ENCODE results near the gene PLEKHF1.
"Not testable (repeated sequence)": the region's sequence is repeated elsewhere in the genome, so short reads cannot be mapped to it uniquely, and the experiment has no call there.

The PLEKHF1 gene

DNA sequence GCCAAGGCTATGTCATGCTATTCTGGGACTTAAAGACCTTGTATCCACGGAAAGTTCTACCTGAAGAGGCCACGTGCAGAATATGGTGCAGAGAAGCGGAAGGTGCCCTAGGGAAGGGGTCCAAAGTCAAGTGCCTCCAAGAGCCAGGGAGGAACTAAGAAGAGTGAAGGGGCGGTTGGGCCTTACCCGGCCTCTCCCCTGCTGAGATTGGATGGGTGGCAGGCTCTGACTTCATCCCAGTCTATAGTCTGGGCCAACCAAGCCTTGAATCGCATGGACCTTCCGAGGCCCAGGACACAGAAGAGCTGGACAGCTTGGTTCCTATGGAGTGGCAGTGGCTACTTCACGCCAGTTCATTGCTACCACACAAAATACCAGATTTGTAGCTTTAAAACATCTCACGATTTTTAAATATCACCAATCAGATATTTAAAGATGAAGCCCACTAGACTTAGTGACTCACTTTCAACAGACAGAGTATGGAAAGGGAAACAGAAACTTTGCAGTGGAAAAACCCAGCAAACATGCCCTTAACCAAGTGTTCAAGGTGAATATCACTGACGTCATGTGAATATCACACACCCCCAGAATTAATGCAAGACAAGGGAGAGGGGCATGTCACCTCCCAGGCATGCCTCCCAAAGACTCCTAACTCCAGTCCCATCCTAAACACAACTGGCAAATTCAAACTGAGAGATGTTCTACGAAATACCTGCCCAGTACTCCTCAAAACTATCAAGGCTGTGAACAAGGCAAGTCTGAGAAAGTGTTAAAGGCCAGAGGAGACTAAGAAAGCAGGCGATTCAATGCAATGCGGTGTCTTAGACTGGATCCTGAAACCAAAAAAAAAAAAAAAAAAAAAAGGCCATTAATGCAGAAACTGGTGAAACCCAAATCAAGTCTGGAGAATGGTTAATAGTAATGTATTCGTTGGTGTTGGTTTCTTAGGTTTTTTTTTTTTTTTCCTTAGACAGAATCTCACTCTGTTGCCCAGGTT lies 39.6 kb downstream of the PLEKHF1 start:
- DNase-seq, result no peak

DNA sequence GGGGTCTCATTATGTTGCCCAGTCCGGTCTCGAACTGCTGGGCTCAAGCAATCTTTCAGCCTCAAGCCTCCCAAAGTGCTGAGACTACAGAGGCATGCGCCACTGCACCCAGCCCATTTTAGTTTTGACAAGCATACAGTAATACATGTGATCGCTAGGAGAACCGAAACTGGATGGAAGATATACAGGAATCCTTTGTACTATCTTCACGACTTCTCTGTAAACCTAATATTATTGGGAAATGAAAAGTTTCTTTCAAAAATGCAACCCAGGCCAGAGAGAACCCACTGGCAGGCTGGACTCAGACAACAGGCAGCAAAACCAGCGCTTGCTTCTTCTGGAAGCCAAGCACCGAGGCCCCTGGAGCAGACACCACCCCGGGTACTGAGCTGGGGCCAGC lies 40.4 kb downstream of the PLEKHF1 start:
- no peak for DNase-seq

DNA sequence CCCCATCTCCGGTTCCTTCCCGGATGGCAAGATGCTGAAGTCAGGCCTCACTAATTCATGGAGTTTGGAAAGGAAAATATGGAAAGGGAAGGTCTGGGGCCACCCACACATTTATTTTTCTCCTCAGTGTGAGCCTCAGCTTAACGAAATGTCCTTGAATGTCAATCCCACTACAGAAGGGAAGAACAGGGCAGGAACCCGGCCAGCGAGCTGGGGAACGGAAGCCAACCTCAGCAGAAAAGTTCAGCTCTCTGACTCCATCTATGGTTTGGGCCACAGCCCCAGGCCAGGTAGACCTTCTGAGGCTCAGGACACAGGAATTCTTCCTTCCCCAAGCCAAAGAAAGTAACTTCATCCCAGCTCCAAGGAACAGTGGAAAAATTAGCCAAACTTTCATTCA lies 41.4 kb downstream of the PLEKHF1 start:
- DNase-seq, result no peak

DNA sequence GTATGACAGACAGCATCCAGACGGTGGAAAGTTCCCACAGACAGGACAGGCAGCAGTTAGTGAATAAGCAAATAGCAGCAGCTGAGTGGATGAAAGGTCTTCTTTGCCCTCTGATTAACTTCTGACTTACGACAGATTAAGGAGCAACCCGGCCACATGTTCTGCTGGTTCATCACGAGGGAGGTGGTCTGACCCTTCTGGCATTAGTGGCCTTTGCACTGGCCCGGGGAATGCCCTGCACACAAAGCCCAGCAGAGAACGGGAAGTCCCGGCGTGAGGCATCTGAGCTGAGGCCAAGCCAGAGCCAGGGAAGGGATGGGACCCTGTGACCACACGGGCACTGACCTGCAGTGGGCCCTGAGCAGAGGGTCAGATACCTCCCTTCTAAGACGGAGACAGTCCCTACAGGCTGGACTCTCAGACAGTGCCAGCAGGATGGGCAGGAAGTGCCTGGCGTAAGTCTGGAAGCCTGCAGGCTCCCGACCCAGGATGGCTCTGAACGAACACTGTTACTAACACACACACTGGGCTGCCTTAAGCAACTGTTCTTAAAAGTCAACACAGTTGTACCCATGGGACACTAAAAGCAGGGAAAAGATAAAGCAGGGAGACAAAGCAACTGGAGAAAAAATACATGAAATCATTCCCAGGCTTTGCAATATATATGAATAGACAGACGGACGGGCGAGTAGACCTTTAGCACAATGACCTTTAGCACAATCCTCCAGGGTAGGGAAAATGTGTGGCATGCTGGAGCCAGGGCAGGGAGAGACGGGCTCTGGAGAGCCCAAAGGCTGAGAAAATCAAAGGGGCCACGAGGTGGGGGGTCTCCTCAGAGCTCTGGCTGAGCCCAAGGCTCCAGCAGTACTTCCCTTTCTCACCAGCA lies 43.5 kb downstream of the PLEKHF1 start:
- no peak for DNase-seq

DNA sequence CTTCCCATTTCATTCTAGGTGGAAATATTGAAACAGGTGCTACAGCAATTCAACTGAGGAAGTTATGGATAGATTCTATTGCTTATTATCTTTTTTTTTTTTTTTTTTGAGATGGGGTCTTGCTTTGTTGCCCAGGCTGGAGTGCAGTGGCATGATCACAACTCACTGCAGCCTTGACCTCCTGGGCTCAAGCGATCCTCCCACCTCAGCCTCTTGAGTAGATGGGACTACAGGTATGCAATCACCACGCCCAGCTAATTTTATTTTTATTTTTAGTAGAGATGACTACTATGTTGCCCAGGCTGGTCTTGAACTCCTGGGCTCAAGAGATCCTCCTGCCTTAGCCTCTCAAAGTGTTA lies 44.2 kb downstream of the PLEKHF1 start:
- DNase-seq, result not testable (repeated sequence)

DNA sequence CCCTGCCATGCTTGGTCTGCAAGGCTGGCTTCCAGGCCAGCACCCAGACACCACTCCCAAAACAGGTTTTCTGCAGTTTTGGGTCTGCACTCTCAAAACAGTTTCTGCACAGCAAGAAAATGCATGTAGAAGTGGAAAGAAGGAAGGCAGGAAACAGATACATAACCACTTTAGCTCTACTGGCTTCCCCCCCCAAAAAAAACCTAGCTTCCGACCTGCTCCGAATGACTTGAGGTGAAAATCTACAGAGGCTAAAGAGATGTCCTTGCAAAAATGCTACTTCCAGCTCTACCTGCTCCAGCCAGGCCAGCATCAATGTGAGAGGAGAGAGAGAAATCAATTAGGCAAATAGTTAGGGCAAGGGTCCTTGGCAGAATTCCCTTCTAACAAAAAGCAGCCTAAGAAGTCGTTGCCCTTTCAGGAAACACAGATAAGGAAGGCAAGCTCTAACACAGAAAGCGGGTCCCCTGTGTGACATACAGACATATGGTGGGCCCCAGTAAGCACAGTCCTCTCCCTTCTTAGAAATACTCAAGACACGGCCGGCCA lies 46.4 kb downstream of the PLEKHF1 start:
- DNase-seq, result no peak

DNA sequence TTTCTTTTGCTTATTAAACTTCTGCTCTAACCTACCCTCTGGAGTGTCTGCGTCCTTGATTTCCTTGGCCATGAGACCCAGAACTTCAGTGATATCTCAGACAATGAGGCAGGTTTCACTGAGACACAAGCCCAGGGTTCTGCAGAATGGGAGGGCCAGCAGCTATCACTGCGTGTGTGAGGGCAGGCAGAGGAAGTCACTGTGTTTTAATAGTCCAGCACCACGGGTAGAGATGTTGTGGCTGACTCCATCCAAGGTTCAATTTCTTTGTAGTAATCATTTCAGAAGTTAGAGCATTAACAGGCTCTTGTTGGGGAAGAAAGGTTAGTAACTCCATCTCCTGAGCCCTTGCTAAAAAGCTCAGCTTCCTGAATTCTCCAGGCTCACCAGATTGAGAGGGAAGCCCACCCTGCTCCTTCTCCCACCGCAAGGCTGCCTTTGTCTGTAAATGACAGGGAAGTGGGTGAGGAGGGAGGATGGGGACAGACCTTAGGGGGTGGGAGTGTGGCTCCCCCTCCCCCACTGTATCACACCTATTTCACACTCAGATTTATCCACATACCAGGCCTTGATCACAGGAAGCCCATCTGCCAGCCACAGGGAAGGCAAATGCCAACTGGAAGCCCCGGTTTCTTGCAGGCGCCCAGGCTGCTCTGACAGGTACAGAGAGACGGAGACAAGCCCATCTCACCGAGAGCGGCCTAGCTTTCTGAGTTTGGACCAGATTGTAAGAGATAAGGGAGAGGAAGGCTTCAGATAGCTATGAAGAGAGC lies 47.7 kb downstream of the PLEKHF1 start:
- DNase-seq, result no peak

DNA sequence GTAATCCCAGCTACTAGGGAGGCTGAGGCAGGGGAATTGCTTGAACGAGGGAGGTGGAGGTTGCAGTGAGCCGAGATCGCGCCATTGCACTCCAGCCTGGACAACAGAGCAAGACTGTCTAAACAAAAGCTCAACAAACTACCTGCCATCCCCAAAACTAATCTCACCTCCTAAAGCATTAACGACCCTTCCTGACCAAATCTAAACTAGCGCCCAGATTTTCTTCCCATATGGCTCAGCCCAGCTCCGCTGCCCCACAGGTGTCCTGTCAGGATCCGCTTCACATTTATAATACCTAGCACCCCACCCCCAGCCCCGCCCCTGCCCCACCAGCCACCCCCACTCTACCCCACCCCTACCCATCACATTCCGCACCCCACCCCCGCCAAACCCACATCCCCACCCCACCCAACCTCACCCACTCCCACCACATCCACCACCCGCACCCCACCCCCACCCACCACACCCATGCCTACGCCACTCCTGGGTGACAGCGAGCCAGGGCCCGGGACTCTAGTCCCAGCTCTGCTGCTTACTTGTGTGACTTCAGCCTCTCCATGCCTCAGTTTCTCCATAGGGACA lies 49.2 kb downstream of the PLEKHF1 start:
- DNase-seq, result no peak

DNA sequence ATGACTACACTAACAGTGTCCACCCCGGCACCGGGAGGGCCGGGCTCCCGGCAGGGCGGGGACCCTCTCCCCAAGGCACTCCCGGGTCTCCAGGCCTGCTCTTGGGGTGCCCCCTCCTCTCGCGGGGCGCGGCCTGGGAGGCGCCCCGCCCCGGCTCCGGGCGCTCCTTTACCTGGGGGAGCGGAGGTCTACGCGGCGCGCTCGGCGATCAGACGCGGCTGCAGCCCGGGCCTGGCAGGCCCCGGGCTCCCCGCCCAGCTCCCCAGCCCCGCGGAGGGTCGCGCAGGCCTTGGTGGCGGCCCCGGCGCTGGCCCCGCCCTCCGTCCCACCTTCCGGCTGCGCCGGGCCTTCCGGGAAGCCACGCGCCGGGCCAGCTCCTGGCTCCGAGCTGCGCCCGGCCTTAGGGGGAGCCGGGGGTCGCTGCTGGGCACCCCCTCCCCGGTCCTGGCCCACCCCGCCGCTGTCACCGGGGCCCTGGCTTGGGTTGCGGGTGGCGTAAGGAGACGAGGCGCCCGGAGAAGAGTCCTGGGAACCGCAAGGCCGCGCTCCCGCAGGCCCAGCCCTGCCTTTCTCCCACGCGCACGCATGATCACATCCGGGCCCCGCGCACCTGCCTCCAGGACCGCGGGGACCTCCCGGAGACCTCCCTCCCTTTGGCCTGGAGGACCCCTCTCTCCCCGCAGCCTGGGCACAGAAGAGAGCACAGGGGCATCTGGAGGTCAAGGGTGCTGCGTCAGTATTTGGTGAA lies 49.9 kb downstream of the PLEKHF1 start, which contains the start of gene C19orf12:
C19orf12 (minus strand) TSS at position 309 of the 748 bp plus-strand sequence. CDS start 6,848 bp downstream, outside the sequence.
- DNase-seq, result no peak

DNA sequence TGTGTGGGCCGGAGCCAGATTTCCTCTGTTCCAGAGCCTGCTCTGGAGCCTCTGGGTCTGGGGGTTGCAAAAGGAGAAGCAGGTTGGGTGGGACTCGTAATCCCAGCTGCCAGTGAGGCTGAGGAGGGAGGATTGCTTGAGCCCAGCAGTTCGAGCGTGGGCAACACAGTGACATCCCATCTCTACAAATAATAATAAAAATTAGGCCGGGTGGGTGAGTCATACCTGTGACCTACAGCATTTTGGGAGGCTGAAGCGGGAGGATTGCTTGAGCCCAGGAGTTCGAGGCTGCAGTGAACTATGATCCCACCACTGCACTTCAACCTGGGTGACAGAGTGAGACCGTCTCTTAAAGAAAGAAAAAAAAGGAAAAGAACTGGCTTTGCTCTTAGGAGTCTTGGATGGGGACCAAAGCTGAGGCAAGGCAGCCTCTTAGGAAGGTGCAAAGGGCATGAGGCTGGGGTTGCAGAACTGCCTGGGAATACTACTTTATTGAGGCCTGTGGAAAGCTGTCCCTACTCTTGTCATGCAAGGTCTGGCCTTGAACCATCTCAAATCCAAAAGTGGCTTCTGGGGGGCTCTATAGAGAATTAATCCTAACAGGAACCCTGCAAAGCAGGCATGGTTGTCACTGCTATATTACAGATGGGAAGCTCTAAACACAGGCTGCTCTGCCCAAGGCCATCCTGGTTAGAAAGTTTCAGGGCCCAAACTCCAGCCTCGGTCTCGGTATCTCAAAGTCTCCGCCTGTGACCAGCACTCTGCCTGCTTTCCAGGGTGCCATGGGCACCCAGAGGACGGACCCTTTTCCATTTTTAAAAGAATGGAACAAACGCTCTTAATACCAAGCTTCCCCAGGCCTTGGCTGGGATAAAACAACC lies 50.7 kb downstream of the PLEKHF1 start:
- DNase-seq, result no peak

DNA sequence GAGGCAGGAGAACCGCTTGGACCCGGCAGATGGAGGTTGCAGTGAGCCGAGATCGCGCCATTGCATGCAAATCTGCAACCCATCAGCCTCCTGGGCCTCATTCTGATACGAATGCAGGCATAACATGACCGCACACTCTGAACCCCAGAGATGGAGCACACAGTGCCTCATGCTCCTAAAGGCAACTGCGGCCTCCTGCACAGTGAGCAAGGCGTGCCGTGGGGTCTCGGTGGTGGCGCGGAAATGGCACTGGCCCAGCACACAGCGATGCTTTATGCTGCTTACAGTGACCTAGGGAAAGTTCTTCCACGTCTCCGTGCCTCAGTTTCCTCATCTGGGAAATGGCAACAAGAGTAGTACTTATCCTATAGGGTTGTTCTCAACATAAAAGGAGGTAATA lies 51.8 kb downstream of the PLEKHF1 start:
- DNase-seq, result no peak

DNA sequence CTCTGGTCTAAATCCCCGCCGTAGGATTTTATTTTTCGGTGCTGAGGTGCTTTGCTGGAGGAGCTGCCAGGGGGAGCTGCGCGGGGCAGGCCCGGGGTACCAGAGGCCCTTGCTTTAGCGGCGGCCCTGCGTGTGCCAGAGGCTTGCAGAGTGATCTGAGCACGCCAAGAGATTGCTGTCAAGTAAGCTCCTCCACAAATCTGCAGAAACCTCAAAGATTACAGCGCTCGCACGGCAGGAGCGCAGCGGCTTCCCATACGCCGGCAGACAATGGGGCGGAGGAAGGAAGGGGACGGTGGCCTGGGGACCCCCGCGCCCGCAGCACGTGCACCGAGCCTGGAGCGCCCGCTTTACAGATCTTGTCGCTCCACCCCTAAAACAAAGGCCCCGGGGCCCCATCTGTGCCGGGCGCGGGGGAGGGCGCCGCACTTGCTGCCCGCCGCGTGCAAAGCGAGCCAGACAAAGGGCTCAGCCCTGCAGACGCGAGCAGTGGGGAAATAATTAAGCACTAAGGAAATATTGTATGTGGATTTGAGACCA lies 58.9 kb downstream of the PLEKHF1 start:
- no peak for DNase-seq

DNA sequence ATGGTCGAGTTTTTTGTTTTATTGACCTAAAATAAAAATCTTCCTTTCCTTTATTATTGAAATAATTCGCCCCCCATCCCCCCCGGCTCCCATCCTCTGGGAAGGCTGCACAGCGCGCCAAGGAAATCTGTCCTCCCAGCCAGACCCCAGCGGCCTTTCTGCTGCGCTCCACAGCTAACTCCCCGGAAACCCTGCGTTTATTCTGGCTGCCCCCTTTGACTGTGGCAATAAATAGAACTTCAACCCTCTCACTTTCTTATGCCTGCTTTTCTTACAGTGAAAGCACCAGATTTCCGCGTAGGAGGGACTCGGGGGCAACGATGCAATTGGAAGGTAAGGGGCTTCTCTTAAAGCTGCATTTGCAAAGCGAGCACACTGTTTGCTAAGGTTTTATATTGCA lies 59.5 kb downstream of the PLEKHF1 start:
- DNase-seq, result no peak

All from NCI-H187 (cell line).